ENCODE data around the gene LAD1. TPM values are rescaled to one million over a fixed set of nuclear protein-coding genes. Genes with fewer than 3 reads are reported as not detected.

The LAD1 gene
- polyA plus RNA-seq, 1 of the 3 experiments (the other 2 are of a cell fraction) = not detected

DNA sequence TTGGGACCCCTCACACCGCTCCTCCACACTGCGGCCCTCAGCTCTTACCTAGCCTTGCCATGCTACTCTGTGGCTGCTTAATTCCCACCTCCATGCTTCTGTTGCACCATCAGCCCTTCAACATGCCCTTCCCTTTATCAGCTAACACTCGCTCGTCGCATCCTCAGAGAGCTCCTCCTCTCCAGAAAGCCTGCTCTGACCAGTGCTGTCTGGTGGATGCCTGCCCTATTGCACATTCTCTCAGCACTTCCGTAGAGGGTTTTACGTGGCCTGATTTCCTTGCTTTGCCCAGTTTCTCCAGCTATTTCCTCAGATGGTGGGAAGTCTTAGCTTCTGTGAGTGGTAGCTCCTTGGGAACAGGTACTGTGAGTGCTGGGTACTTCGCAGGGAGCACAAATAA lies 10.3 kb upstream of the LAD1 start:
- Histone ChIP-seq H3K27me3 (ENCODE audit: insufficient read depth) (peaks cover 26% of the 10 kb centered on the region; the same call in 1 of the 2 replicates), H3F3A (replicated peaks; ENCODE audit: insufficient read depth) (no peaks in the 10 kb centered on the region), H3K36me3 (replicated peaks in 1 of 2; ENCODE audit: control insufficient read depth in 1 of 2, insufficient read depth in 2 of 2, low read length in 1 of 2) (no peaks in the 10 kb centered on the region), H2AFZ (ENCODE audit: low read depth) (no peak overlapping the region), H3K79me2 (ENCODE audit: insufficient read depth) (no peaks in the 10 kb centered on the region), H3K9me2 (no peaks in the 10 kb centered on the region), H3K9ac (no peak overlapping the region), H3K4me2 (no peak overlapping the region), H3K9me3 (no peaks in the 10 kb centered on the region), H3K27ac (ENCODE audit: low read depth in 2 of 2, low read length in 1 of 2) (no peak overlapping the region), H3K4me3 (ENCODE audit: low read depth in 2 of 2, low read length in 1 of 2) (no peak overlapping the region), H4K20me1 (ENCODE audit: insufficient read depth) (no peaks in the 10 kb centered on the region), H3K4me1 (ENCODE audit: control insufficient read depth in 1 of 2, insufficient read depth in 2 of 2, low read depth in 1 of 2, low read length in 1 of 2) (peaks cover 0 to 8% of the 10 kb centered on the region in 2 experiments; a peak in 1 of 4 replicates)
- ChIA-PET CTCF (interaction anchor here (0.9 to 9.6 kb wide), 26 partner anchors 8 to 182 kb away, joined by 3 to 105 read pairs (median 6); partner anchors contain the start of gene LAD1), POLR2A (interaction anchor here (0.6 kb wide), 1 partner anchor 99 kb away, joined by 3 read pairs; no protein-coding TSS in a partner anchor)
- 70% methylated on average over 8 of the region's 8 CpGs for WGBS (ENCODE audit: low lambda C conversion rate)
- DNase-seq = no peak
- TF ChIP-seq FOXJ3 (CRISPR knock-in tag; IDR thresholded peaks at IDR 0.05) (no peak), RAD21 (IDR thresholded peaks at IDR 0.05; ENCODE audit: low read length) (no peak), EZH2phosphoT487 (IDR thresholded peaks at IDR 0.05; ENCODE audit: borderline replicate concordance, low read depth) (no peak)

DNA sequence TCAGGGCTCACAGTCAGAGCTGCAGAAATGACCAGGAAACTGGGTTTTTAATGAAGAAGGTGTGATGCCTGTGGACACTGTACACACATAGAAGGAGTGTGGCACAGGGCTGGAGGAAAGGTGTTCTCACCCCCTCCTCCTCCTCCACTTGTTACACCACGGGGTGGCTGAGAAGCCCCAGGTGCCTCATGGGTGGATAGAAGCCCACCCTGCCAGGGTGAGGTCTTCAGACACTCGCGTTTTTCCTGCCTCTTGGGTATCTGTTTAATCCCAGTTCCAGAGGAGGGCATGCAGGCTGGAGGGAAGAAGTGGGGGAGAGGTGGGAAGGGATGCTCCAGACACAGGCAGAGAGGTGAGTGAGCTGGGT lies 9.7 kb upstream of the LAD1 start:
- Histone ChIP-seq H3K9me2 (no peaks in the 10 kb centered on the region), H3K36me3 (replicated peaks in 1 of 2; ENCODE audit: control insufficient read depth in 1 of 2, insufficient read depth in 2 of 2, low read length in 1 of 2) (no peaks in the 10 kb centered on the region), H3K4me3 (ENCODE audit: low read depth in 2 of 2, low read length in 1 of 2) (no peak overlapping the region), H4K20me1 (ENCODE audit: insufficient read depth) (no peaks in the 10 kb centered on the region), H3K79me2 (ENCODE audit: insufficient read depth) (no peaks in the 10 kb centered on the region), H3K27ac (ENCODE audit: low read depth in 2 of 2, low read length in 1 of 2) (no peak overlapping the region), H3F3A (replicated peaks; ENCODE audit: insufficient read depth) (no peaks in the 10 kb centered on the region), H3K4me1 (ENCODE audit: control insufficient read depth in 1 of 2, insufficient read depth in 2 of 2, low read depth in 1 of 2, low read length in 1 of 2) (peaks cover 0 to 8% of the 10 kb centered on the region in 2 experiments; a peak in 1 of 4 replicates), H2AFZ (ENCODE audit: low read depth) (no peak overlapping the region), H3K9ac (no peak overlapping the region), H3K9me3 (no peaks in the 10 kb centered on the region), H3K27me3 (ENCODE audit: insufficient read depth) (peaks cover 26% of the 10 kb centered on the region; the same call in 1 of the 2 replicates), H3K4me2 (no peak overlapping the region)
- TF ChIP-seq, protein P1, sequence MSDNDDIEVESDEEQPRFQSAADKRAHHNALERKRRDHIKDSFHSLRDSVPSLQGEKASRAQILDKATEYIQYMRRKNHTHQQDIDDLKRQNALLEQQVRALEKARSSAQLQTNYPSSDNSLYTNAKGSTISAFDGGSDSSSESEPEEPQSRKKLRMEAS (IDR thresholded peaks at IDR 0.05; ENCODE audit: low read depth) = no peak
- TF ChIP-seq RCOR1 (IDR thresholded peaks at IDR 0.05; ENCODE audit: low read length) = no peak
- no peak for TF ChIP-seq SIN3A (IDR thresholded peaks at IDR 0.05; ENCODE audit: borderline replicate concordance, low read depth, low read length)
- no peak for TF ChIP-seq JUND (IDR thresholded peaks at IDR 0.05)
- no peak for TF ChIP-seq TCF12 (IDR thresholded peaks at IDR 0.05)
- no peak for TF ChIP-seq RAD21 (IDR thresholded peaks at IDR 0.05; ENCODE audit: low read length)
- TF ChIP-seq, protein P2, sequence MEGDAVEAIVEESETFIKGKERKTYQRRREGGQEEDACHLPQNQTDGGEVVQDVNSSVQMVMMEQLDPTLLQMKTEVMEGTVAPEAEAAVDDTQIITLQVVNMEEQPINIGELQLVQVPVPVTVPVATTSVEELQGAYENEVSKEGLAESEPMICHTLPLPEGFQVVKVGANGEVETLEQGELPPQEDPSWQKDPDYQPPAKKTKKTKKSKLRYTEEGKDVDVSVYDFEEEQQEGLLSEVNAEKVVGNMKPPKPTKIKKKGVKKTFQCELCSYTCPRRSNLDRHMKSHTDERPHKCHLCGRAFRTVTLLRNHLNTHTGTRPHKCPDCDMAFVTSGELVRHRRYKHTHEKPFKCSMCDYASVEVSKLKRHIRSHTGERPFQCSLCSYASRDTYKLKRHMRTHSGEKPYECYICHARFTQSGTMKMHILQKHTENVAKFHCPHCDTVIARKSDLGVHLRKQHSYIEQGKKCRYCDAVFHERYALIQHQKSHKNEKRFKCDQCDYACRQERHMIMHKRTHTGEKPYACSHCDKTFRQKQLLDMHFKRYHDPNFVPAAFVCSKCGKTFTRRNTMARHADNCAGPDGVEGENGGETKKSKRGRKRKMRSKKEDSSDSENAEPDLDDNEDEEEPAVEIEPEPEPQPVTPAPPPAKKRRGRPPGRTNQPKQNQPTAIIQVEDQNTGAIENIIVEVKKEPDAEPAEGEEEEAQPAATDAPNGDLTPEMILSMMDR (IDR thresholded peaks at IDR 0.05) = no peak
- TF ChIP-seq, protein P3, sequence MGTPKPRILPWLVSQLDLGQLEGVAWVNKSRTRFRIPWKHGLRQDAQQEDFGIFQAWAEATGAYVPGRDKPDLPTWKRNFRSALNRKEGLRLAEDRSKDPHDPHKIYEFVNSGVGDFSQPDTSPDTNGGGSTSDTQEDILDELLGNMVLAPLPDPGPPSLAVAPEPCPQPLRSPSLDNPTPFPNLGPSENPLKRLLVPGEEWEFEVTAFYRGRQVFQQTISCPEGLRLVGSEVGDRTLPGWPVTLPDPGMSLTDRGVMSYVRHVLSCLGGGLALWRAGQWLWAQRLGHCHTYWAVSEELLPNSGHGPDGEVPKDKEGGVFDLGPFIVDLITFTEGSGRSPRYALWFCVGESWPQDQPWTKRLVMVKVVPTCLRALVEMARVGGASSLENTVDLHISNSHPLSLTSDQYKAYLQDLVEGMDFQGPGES (IDR thresholded peaks at IDR 0.05; ENCODE audit: low read depth, low read length) = no peak
- no peak for TF ChIP-seq MXI1 (IDR thresholded peaks at IDR 0.05; ENCODE audit: low read depth, low read length)
- TF ChIP-seq, protein P4, sequence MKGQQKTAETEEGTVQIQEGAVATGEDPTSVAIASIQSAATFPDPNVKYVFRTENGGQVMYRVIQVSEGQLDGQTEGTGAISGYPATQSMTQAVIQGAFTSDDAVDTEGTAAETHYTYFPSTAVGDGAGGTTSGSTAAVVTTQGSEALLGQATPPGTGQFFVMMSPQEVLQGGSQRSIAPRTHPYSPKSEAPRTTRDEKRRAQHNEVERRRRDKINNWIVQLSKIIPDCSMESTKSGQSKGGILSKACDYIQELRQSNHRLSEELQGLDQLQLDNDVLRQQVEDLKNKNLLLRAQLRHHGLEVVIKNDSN (IDR thresholded peaks at IDR 0.05; ENCODE audit: borderline replicate concordance, low read depth) = no peak
- TF ChIP-seq EZH2phosphoT487 (IDR thresholded peaks at IDR 0.05; ENCODE audit: borderline replicate concordance, low read depth) = no peak
- TF ChIP-seq, protein P5, sequence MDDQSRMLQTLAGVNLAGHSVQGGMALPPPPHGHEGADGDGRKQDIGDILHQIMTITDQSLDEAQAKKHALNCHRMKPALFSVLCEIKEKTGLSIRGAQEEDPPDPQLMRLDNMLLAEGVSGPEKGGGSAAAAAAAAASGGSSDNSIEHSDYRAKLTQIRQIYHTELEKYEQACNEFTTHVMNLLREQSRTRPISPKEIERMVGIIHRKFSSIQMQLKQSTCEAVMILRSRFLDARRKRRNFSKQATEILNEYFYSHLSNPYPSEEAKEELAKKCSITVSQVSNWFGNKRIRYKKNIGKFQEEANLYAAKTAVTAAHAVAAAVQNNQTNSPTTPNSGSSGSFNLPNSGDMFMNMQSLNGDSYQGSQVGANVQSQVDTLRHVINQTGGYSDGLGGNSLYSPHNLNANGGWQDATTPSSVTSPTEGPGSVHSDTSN (IDR thresholded peaks at IDR 0.05) = no peak
- no peak for TF ChIP-seq SMC3 (IDR thresholded peaks at IDR 0.05; ENCODE audit: low read depth, low read length)
- TF ChIP-seq NFIC (IDR thresholded peaks at IDR 0.05; ENCODE audit: borderline replicate concordance) = no peak
- no peak for TF ChIP-seq TEAD4 (IDR thresholded peaks at IDR 0.05; ENCODE audit: borderline replicate concordance, insufficient read depth)
- no peak for TF ChIP-seq NRF1 (IDR thresholded peaks at IDR 0.05; ENCODE audit: low read depth, low read length)
- TF ChIP-seq RFX5 (IDR thresholded peaks at IDR 0.05; ENCODE audit: low read length) = no peak
- TF ChIP-seq POLR2AphosphoS5 (IDR thresholded peaks at IDR 0.05; ENCODE audit: low read depth, low read length) = no peak
- TF ChIP-seq, protein P6, sequence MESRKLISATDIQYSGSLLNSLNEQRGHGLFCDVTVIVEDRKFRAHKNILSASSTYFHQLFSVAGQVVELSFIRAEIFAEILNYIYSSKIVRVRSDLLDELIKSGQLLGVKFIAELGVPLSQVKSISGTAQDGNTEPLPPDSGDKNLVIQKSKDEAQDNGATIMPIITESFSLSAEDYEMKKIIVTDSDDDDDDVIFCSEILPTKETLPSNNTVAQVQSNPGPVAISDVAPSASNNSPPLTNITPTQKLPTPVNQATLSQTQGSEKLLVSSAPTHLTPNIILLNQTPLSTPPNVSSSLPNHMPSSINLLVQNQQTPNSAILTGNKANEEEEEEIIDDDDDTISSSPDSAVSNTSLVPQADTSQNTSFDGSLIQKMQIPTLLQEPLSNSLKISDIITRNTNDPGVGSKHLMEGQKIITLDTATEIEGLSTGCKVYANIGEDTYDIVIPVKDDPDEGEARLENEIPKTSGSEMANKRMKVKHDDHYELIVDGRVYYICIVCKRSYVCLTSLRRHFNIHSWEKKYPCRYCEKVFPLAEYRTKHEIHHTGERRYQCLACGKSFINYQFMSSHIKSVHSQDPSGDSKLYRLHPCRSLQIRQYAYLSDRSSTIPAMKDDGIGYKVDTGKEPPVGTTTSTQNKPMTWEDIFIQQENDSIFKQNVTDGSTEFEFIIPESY (IDR thresholded peaks at IDR 0.05; ENCODE audit: borderline replicate concordance, low read depth) = no peak
- no peak for TF ChIP-seq YY1 (IDR thresholded peaks at IDR 0.05; ENCODE audit: low read depth)
- CTCF ChIA-PET = interaction anchor here (0.7 to 9.6 kb wide), 29 partner anchors 9 to 181 kb away, joined by 3 to 105 read pairs (median 6); partner anchors contain the start of genes LAD1 and TNNT2
- POLR2A ChIA-PET = no interaction called here
- WGBS (ENCODE audit: low lambda C conversion rate) = 21% methylated on average over 2 of the region's 3 CpGs
- DNase-seq = no peak

All from SK-N-SH (cell line).